ENCODE results near the gene TNFRSF13B.
A peak's percentile ranks its signal among the peaks of the same experiment; 100 is the strongest.
"Not testable (repeated sequence)": the region's sequence is repeated elsewhere in the genome, so short reads cannot be mapped to it uniquely, and the experiment has no call there.

The TNFRSF13B gene

GRCh38 chr17:17004251-17004996 is 32.5 kb upstream of the TNFRSF13B start:
- DNase-seq = no peak

- not testable (repeated sequence) for DNase-seq
Measured at GRCh38 chr17:17002731-17003715, 31.1 kb upstream of the TNFRSF13B start.

- DNase-seq = peak; percentile 80
Measured at GRCh38 chr17:17001874-17002520, 30.1 kb upstream of the TNFRSF13B start.

GRCh38 chr17:17001076-17001777 is 29.3 kb upstream of the TNFRSF13B start:
- DNase-seq = no peak

GRCh38 chr17:16999931-17000625 is 28.2 kb upstream of the TNFRSF13B start:
- DNase-seq = no peak

- DNase-seq = no peak
Measured at GRCh38 chr17:16997514-16998429, 25.9 kb upstream of the TNFRSF13B start.

- not testable (repeated sequence) for DNase-seq
Measured at GRCh38 chr17:16996726-16997125, 24.8 kb upstream of the TNFRSF13B start.

- no peak for DNase-seq
Measured at GRCh38 chr17:16995930-16996329, 24.0 kb upstream of the TNFRSF13B start.

GRCh38 chr17:16994631-16995030 is 22.7 kb upstream of the TNFRSF13B start:
- DNase-seq = no peak

GRCh38 chr17:16991349-16992009 is 19.6 kb upstream of the TNFRSF13B start:
- DNase-seq = peak; percentile 80

- no peak for DNase-seq
Measured at GRCh38 chr17:16989953-16990860, 18.3 kb upstream of the TNFRSF13B start.

GRCh38 chr17:16989230-16989952 is 17.5 kb upstream of the TNFRSF13B start:
- no peak for DNase-seq

- no peak for DNase-seq
Measured at GRCh38 chr17:16988749-16989229, 16.9 kb upstream of the TNFRSF13B start.

GRCh38 chr17:16987830-16988601 is 16.1 kb upstream of the TNFRSF13B start:
- DNase-seq = peak; percentile 47

GRCh38 chr17:16987066-16987829 is 15.3 kb upstream of the TNFRSF13B start:
- DNase-seq = no peak

GRCh38 chr17:16986391-16986790 is 14.5 kb upstream of the TNFRSF13B start:
- no peak for DNase-seq

GRCh38 chr17:16981928-16982327 is 10.0 kb upstream of the TNFRSF13B start:
- DNase-seq = no peak

Data from activated naive CD4-positive, alpha-beta T cell treated with anti-CD3 and anti-CD28 coated beads, Interleukin-2, amount 50 U/mL, for 16 hours (primary cell).